ENCODE results near the gene CDH26. TPM values are rescaled to one million over a fixed set of nuclear protein-coding genes. Genes with fewer than 3 reads are reported as not detected.

Gene CDH26
- total and polyA plus RNA-seq, 2 donors (not counting 3 experiments of a cell fraction or from before 2014, with no cell fraction given): 0.01 TPM; not detected in 1

- Histone ChIP-seq H3K27me3 (ENCODE audit: control insufficient read depth in 2 of 2, insufficient read depth in 2 of 2, low read length in 2 of 2) (no peaks in the 10 kb centered on the region), H3K4me3 (replicated peaks in 1 of 3; ENCODE audit: insufficient read depth in 1 of 3, low read depth in 1 of 3, low read length in 3 of 3) (no peak overlapping the region), H3K36me3 (ENCODE audit: control insufficient read depth in 2 of 2, extremely low read depth in 1 of 2, insufficient read depth in 2 of 2, low read length in 2 of 2) (no peaks in the 10 kb centered on the region), H3K9me3 (replicated peaks; ENCODE audit: control insufficient read depth, insufficient read depth, low read length) (no peaks in the 10 kb centered on the region), H2AFZ (ENCODE audit: low read depth, low read length) (no peak overlapping the region), H3K4me2 (ENCODE audit: insufficient read depth, low read length) (no peak overlapping the region), H3K79me2 (ENCODE audit: control insufficient read depth, insufficient read depth, low read length) (no peaks in the 10 kb centered on the region), H3K4me1 (ENCODE audit: control insufficient read depth, extremely low read depth, insufficient read depth, low read length) (no peaks in the 10 kb centered on the region), H3K9me1 (replicated peaks; ENCODE audit: control insufficient read depth, extremely low read depth, insufficient read depth, low read length) (no peaks in the 10 kb centered on the region), H4K20me1 (replicated peaks; ENCODE audit: control insufficient read depth, extremely low read depth, insufficient read depth, low read length) (no peaks in the 10 kb centered on the region), H3K9ac (replicated peaks; ENCODE audit: extremely low read depth, insufficient read depth, low read length) (no peak overlapping the region), H3K27ac (ENCODE audit: insufficient read depth, low read depth, low read length) (no peak overlapping the region)
- TF ChIP-seq POLR2A (IDR thresholded peaks at IDR 0.05; ENCODE audit: low read depth, low read length) (no peak), EZH2 (IDR thresholded peaks at IDR 0.05; ENCODE audit: borderline replicate concordance, low read depth, low read length, severe bottlenecking) (no peak), MYC (IDR thresholded peaks at IDR 0.05; ENCODE audit: low read depth, low read length) (no peak), MAX (IDR thresholded peaks at IDR 0.05; ENCODE audit: insufficient read depth, insufficient read length) (no peak), POLR2AphosphoS5 (IDR thresholded peaks at IDR 0.05; ENCODE audit: insufficient read depth, low read depth, low read length) (no peak), GATA2 (IDR thresholded peaks at IDR 0.05; ENCODE audit: insufficient read depth, insufficient read length, low read depth, low read length) (no peak), JUN (IDR thresholded peaks at IDR 0.05; ENCODE audit: borderline replicate concordance, insufficient read depth, insufficient read length, low read depth) (no peak), FOS (IDR thresholded peaks at IDR 0.05; ENCODE audit: borderline replicate concordance, insufficient read depth, low read length) (no peak), CTCF (IDR thresholded peaks at IDR 0.05; ENCODE audit: extremely low read depth in 1 of 2, insufficient read depth in 1 of 2, low read depth in 1 of 2, low read length in 2 of 2) (no peak)
- ChIA-PET CTCF (no interaction called here), POLR2A (no interaction called here)
- FAIRE-seq (no peak), DNase-seq (ENCODE audit: low read depth, low spot score) (no peak)
- dilution Hi-C loops (cut with MboI; ENCODE audit: extremely low pct_ligation_motif_present, low sequenced_read_pairs): no loop called here
- intact Hi-C loops (cut with micrococcal nuclease): no loop called here
- no TSS peak for BruUV-seq (replicated peaks)
Observed at GRCh38 chr20:59966428-59966827, 8.2 kb downstream of the CDH26 start.

Data from endothelial cell of umbilical vein (primary cell).